MM.1S (cell line): ENCODE results near the gene CASZ1.

Experiments used
- DNase-seq: peaks from one replicate; pipeline ENCODE4 v3.0.0-alpha.2; 2015
- H2AFZ ChIP-seq: fragments of 300-600 bp; sonication (generic); 2 replicates; pipeline ENCODE4 v1.6.0; 2016; ENCODE audit warnings: antibody characterized with exemption, low read length
- H3F3A ChIP-seq: fragments of 300-600 bp; sonication (generic); 2 replicates; pipeline ENCODE4 v1.6.1; 2016; ENCODE audit warnings: mild to moderate bottlenecking, antibody characterized with exemption, low read length, moderate library complexity, mixed read lengths; ENCODE audit not compliant: insufficient read depth
- H3K27ac ChIP-seq: fragments of 300-600 bp; sonication (generic); 2 replicates; pipeline ENCODE4 v1.5.1; 2016; ENCODE audit warnings: mild to moderate bottlenecking, low read length
- H3K27me3 ChIP-seq: fragments of 300-600 bp; sonication (generic); replicated peaks from 2 replicates; pipeline ENCODE4 v1.6.0; 2016; ENCODE audit warnings: low read length; ENCODE audit not compliant: insufficient read depth
- H3K36me3 ChIP-seq: fragments of 300-600 bp; sonication (generic); replicated peaks from 2 replicates; pipeline ENCODE4 v1.6.1; 2016; ENCODE audit warnings: mild to moderate bottlenecking, low read length, mixed read lengths; ENCODE audit not compliant: insufficient read depth
- H3K4me1 ChIP-seq: fragments of 300-600 bp; sonication (generic); 2 replicates; pipeline ENCODE4 v1.6.1; 2016; ENCODE audit warnings: low read length, mixed read lengths
- H3K4me2 ChIP-seq: fragments of 300-600 bp; sonication (generic); 2 replicates; pipeline ENCODE4 v1.6.0; 2016; ENCODE audit warnings: low read depth, low read length
- H3K4me3 ChIP-seq: fragments of 300-600 bp; sonication (generic); 2 replicates; pipeline ENCODE4 v1.5.1; 2016; ENCODE audit warnings: low read length, mixed read lengths
- H3K79me2 ChIP-seq: fragments of 300-600 bp; sonication (generic); 2 replicates; pipeline ENCODE4 v1.6.1; 2016; ENCODE audit warnings: mixed run types, low read length, mixed read lengths
- H3K9ac ChIP-seq: fragments of 300-600 bp; sonication (generic); 2 replicates; pipeline ENCODE4 v1.6.1; 2016; ENCODE audit warnings: low read length, mixed read lengths
- H3K9me2 ChIP-seq: fragments of 300-600 bp; sonication (generic); replicated peaks from 2 replicates; pipeline ENCODE4 v1.6.1; 2016; ENCODE audit warnings: mild to moderate bottlenecking, low read length, mixed read lengths; ENCODE audit not compliant: insufficient read depth
- H3K9me3 ChIP-seq: fragments of 300-600 bp; sonication (generic); replicated peaks from 2 replicates; pipeline ENCODE4 v1.6.1; 2016; ENCODE audit warnings: mild to moderate bottlenecking, low read length, mixed read lengths; ENCODE audit not compliant: insufficient read depth
- H4K20me1 ChIP-seq: fragments of 300-600 bp; sonication (generic); 2 replicates; pipeline ENCODE4 v1.6.1; 2016; ENCODE audit warnings: mild to moderate bottlenecking, low read length, moderate library complexity, mixed read lengths; ENCODE audit not compliant: insufficient read depth
- EZH2 ChIP-seq: fragments of 300-600 bp; sonication (generic); optimal IDR thresholded peaks from 2 replicates; pipeline ENCODE3; 2017; ENCODE audit warnings: low read depth, mild to moderate bottlenecking, antibody characterized with exemption, low read length, mixed read lengths
- EZH2phosphoT487 ChIP-seq: fragments of 300-600 bp; sonication (generic); IDR thresholded peaks from 2 replicates; pipeline ENCODE4 v1.6.1; 2018; ENCODE audit warnings: antibody characterized with exemption, low read length
- TF ChIP-seq, protein P1 (sequence below): fragments of 300-600 bp; sonication (generic); IDR thresholded peaks from 2 replicates; pipeline ENCODE4 v1.5.1; 2016; ENCODE audit warnings: antibody characterized with exemption, low read length, mixed read lengths

Gene CASZ1

GRCh38 chr1:10760566-10761502 lies 35.6 kb downstream of the CASZ1 start:
- no peak for DNase-seq
- Histone ChIP-seq H3K9ac (no peak overlapping the region), H3K9me2 (no peaks in the 10 kb centered on the region), H3K9me3 (no peaks in the 10 kb centered on the region), H4K20me1 (no peaks in the 10 kb centered on the region), H3K27ac (no peak overlapping the region), H3K27me3 (peaks cover 99% of the 10 kb centered on the region), H3K36me3 (no peaks in the 10 kb centered on the region), H2AFZ (no peak overlapping the region), H3F3A (no peaks in the 10 kb centered on the region), H3K79me2 (no peaks in the 10 kb centered on the region), H3K4me1 (no peaks in the 10 kb centered on the region), H3K4me2 (no peak overlapping the region), H3K4me3 (no peak overlapping the region)
- TF ChIP-seq EZH2 (no peak), EZH2phosphoT487 (no peak)
- TF ChIP-seq, protein P1, sequence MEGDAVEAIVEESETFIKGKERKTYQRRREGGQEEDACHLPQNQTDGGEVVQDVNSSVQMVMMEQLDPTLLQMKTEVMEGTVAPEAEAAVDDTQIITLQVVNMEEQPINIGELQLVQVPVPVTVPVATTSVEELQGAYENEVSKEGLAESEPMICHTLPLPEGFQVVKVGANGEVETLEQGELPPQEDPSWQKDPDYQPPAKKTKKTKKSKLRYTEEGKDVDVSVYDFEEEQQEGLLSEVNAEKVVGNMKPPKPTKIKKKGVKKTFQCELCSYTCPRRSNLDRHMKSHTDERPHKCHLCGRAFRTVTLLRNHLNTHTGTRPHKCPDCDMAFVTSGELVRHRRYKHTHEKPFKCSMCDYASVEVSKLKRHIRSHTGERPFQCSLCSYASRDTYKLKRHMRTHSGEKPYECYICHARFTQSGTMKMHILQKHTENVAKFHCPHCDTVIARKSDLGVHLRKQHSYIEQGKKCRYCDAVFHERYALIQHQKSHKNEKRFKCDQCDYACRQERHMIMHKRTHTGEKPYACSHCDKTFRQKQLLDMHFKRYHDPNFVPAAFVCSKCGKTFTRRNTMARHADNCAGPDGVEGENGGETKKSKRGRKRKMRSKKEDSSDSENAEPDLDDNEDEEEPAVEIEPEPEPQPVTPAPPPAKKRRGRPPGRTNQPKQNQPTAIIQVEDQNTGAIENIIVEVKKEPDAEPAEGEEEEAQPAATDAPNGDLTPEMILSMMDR = no peak

DNA sequence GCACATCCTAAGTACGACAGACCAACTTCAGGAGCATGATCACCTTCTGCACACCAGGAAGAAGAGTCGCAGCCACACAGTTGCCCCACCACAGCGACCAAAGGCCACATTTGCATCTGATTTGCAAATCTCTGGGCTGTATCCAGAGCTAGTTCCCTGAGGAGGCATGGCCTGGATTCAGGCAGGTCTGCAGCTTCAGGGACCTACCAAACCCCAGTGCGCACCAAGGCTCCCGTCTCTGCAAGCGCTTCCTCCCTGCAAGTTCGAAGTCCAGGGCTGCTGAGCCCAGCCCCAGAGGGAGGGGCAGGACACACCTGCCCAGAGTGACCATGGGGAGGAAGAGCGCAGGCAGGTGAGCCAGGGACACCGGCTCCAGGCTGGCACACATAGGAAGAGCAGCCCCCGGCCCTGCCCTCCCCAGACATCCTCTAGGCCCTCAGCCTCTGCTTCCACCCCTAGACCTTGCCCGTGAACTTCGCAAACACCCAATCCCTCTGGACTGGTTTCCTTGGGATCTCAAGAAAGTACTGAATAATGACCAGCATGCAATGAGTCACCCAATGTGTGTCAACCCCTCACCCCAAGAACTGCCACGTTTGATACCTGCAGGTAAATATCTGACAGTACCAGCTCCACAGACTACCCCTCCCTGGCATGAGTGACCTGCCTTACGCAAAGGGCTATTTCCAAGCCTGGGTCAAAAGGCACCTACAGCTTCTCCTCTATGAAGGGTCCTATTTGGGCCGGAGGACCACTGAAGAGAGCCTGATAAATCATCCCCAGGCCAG lies 36.8 kb downstream of the CASZ1 start:
- H3K4me1 ChIP-seq = no peaks in the 10 kb centered on the region
- no peaks in the 10 kb centered on the region for H3K36me3 ChIP-seq
- H3K4me3 ChIP-seq = no peak overlapping the region
- no peaks in the 10 kb centered on the region for H4K20me1 ChIP-seq
- DNase-seq = no peak
- no peak overlapping the region for H3K9ac ChIP-seq
- no peaks in the 10 kb centered on the region for H3K9me3 ChIP-seq
- no peaks in the 10 kb centered on the region for H3K9me2 ChIP-seq
- H2AFZ ChIP-seq = no peak overlapping the region
- TF ChIP-seq EZH2phosphoT487 (no peak), EZH2 (no peak)
- TF ChIP-seq, protein P1 = no peak
- H3F3A ChIP-seq = no peaks in the 10 kb centered on the region
- no peaks in the 10 kb centered on the region for H3K79me2 ChIP-seq
- peaks cover 99% of the 10 kb centered on the region for H3K27me3 ChIP-seq
- no peak overlapping the region for H3K4me2 ChIP-seq
- no peak overlapping the region for H3K27ac ChIP-seq

- H3K9ac ChIP-seq = no peak overlapping the region
- H4K20me1 ChIP-seq = no peaks in the 10 kb centered on the region
- no peak overlapping the region for H3K4me3 ChIP-seq
- H3F3A ChIP-seq = no peaks in the 10 kb centered on the region
- DNase-seq = no peak
- no peak overlapping the region for H3K4me2 ChIP-seq
- no peaks in the 10 kb centered on the region for H3K79me2 ChIP-seq
- H3K9me3 ChIP-seq = no peaks in the 10 kb centered on the region
- H3K27me3 ChIP-seq = peaks cover 99% of the 10 kb centered on the region
- H3K9me2 ChIP-seq = no peaks in the 10 kb centered on the region
- H3K4me1 ChIP-seq = no peaks in the 10 kb centered on the region
- TF ChIP-seq EZH2phosphoT487 (no peak), EZH2 (no peak)
- TF ChIP-seq, protein P1 = no peak
- no peak overlapping the region for H3K27ac ChIP-seq
- H2AFZ ChIP-seq = no peak overlapping the region
- H3K36me3 ChIP-seq = no peaks in the 10 kb centered on the region
Observed at GRCh38 chr1:10756842-10757241, 39.6 kb downstream of the CASZ1 start.
